ENCODE results near the gene TSC22D2.

Gene TSC22D2

GRCh38 chr3:150447631-150448465, 39.8 kb downstream of the TSC22D2 start:
- Histone ChIP-seq H3K9ac (ENCODE audit: low read length in 2 of 2) (no peak overlapping the region), H3K27me3 (ENCODE audit: control insufficient read depth in 1 of 2, insufficient read depth in 2 of 2, low read length in 2 of 2) (no peaks in the 10 kb centered on the region), H3K4me3 (ENCODE audit: low read length in 2 of 2) (no peak overlapping the region), H3K27ac (ENCODE audit: low read length) (no peak overlapping the region), H3K4me1 (ENCODE audit: control insufficient read depth, insufficient read depth, low read length) (no peaks in the 10 kb centered on the region), H3K36me3 (ENCODE audit: control insufficient read depth in 2 of 2, insufficient read depth in 2 of 2, low read length in 2 of 2) (no peaks in the 10 kb centered on the region), H3K9me3 (ENCODE audit: control insufficient read depth in 2 of 2, low read length in 2 of 2) (no peaks in the 10 kb centered on the region)

GRCh38 chr3:150449169-150449721, 41.1 kb downstream of the TSC22D2 start:
- no peak overlapping the region for H3K4me3 ChIP-seq (ENCODE audit: low read length in 2 of 2)
- no peaks in the 10 kb centered on the region for H3K27me3 ChIP-seq (ENCODE audit: control insufficient read depth in 1 of 2, insufficient read depth in 2 of 2, low read length in 2 of 2)
- H3K9ac ChIP-seq (ENCODE audit: low read length in 2 of 2): no peak overlapping the region
- no peak overlapping the region for H3K27ac ChIP-seq (ENCODE audit: low read length)
- no peaks in the 10 kb centered on the region for H3K36me3 ChIP-seq (ENCODE audit: control insufficient read depth in 2 of 2, insufficient read depth in 2 of 2, low read length in 2 of 2)
- H3K4me1 ChIP-seq (ENCODE audit: control insufficient read depth, insufficient read depth, low read length): peaks cover 3% of the 10 kb centered on the region
- no peaks in the 10 kb centered on the region for H3K9me3 ChIP-seq (ENCODE audit: control insufficient read depth in 2 of 2, low read length in 2 of 2)

- H3K9me3 ChIP-seq (ENCODE audit: control insufficient read depth in 2 of 2, low read length in 2 of 2): no peaks in the 10 kb centered on the region
- no peak overlapping the region for H3K9ac ChIP-seq (ENCODE audit: low read length in 2 of 2)
- no peak overlapping the region for H3K4me3 ChIP-seq (ENCODE audit: low read length in 2 of 2)
- H3K27me3 ChIP-seq (ENCODE audit: control insufficient read depth in 1 of 2, insufficient read depth in 2 of 2, low read length in 2 of 2): no peaks in the 10 kb centered on the region
- no peaks in the 10 kb centered on the region for H3K36me3 ChIP-seq (ENCODE audit: control insufficient read depth in 2 of 2, insufficient read depth in 2 of 2, low read length in 2 of 2)
- H3K27ac ChIP-seq (ENCODE audit: low read length): no peak overlapping the region
- peaks cover 8% of the 10 kb centered on the region for H3K4me1 ChIP-seq (ENCODE audit: control insufficient read depth, insufficient read depth, low read length)
Measured at GRCh38 chr3:150450916-150451315, 42.8 kb downstream of the TSC22D2 start.

- H3K36me3 ChIP-seq (ENCODE audit: control insufficient read depth in 2 of 2, insufficient read depth in 2 of 2, low read length in 2 of 2): no peaks in the 10 kb centered on the region
- no peaks in the 10 kb centered on the region for H3K27me3 ChIP-seq (ENCODE audit: control insufficient read depth in 1 of 2, insufficient read depth in 2 of 2, low read length in 2 of 2)
- no peaks in the 10 kb centered on the region for H3K9me3 ChIP-seq (ENCODE audit: control insufficient read depth in 2 of 2, low read length in 2 of 2)
- H3K9ac ChIP-seq (ENCODE audit: low read length in 2 of 2): no peak overlapping the region
- H3K4me1 ChIP-seq (ENCODE audit: control insufficient read depth, insufficient read depth, low read length): peaks cover 8% of the 10 kb centered on the region
- no peak overlapping the region for H3K4me3 ChIP-seq (ENCODE audit: low read length in 2 of 2)
- no peak overlapping the region for H3K27ac ChIP-seq (ENCODE audit: low read length)
Measured at GRCh38 chr3:150451329-150452048, 43.4 kb downstream of the TSC22D2 start.

- Histone ChIP-seq H3K4me1 (ENCODE audit: control insufficient read depth, insufficient read depth, low read length) (peaks cover 8% of the 10 kb centered on the region), H3K4me3 (ENCODE audit: low read length in 2 of 2) (no peak overlapping the region), H3K36me3 (ENCODE audit: control insufficient read depth in 2 of 2, insufficient read depth in 2 of 2, low read length in 2 of 2) (peaks cover under 1 to 1% of the 10 kb centered on the region in 2 donors)
Measured at GRCh38 chr3:150453353-150453752, 45.3 kb downstream of the TSC22D2 start.

GRCh38 chr3:150454085-150454484, 46.0 kb downstream of the TSC22D2 start:
- Histone ChIP-seq H3K4me1 (ENCODE audit: control insufficient read depth, insufficient read depth, low read length) (peaks cover 8% of the 10 kb centered on the region), H3K27me3 (ENCODE audit: control insufficient read depth in 1 of 2, insufficient read depth in 2 of 2, low read length in 2 of 2) (no peaks in the 10 kb centered on the region), H3K36me3 (ENCODE audit: control insufficient read depth in 2 of 2, insufficient read depth in 2 of 2, low read length in 2 of 2) (peaks cover 4 to 7% of the 10 kb centered on the region in 2 donors), H3K27ac (ENCODE audit: low read length) (no peak overlapping the region), H3K9ac (ENCODE audit: low read length in 2 of 2) (no peak overlapping the region), H3K9me3 (ENCODE audit: control insufficient read depth in 2 of 2, low read length in 2 of 2) (no peaks in the 10 kb centered on the region), H3K4me3 (ENCODE audit: low read length in 2 of 2) (no peak overlapping the region)

More at GRCh38 chr3:150453353-150453752, 45.3 kb downstream of the TSC22D2 start:
- H3K9ac ChIP-seq (ENCODE audit: low read length in 2 of 2): no peak overlapping the region
- no peaks in the 10 kb centered on the region for H3K9me3 ChIP-seq (ENCODE audit: control insufficient read depth in 2 of 2, low read length in 2 of 2)
- H3K27ac ChIP-seq (ENCODE audit: low read length): no peak overlapping the region
- H3K27me3 ChIP-seq (ENCODE audit: control insufficient read depth in 1 of 2, insufficient read depth in 2 of 2, low read length in 2 of 2): no peaks in the 10 kb centered on the region

GRCh38 chr3:150454622-150455021, 46.5 kb downstream of the TSC22D2 start:
- H3K9ac ChIP-seq (ENCODE audit: low read length in 2 of 2): no peak overlapping the region
- H3K4me1 ChIP-seq (ENCODE audit: control insufficient read depth, insufficient read depth, low read length): peaks cover 8% of the 10 kb centered on the region
- H3K27ac ChIP-seq (ENCODE audit: low read length): no peak overlapping the region
- H3K36me3 ChIP-seq (ENCODE audit: control insufficient read depth in 2 of 2, insufficient read depth in 2 of 2, low read length in 2 of 2): peaks cover 4 to 7% of the 10 kb centered on the region in 2 donors
- no peaks in the 10 kb centered on the region for H3K27me3 ChIP-seq (ENCODE audit: control insufficient read depth in 1 of 2, insufficient read depth in 2 of 2, low read length in 2 of 2)
- no peaks in the 10 kb centered on the region for H3K9me3 ChIP-seq (ENCODE audit: control insufficient read depth in 2 of 2, low read length in 2 of 2)
- H3K4me3 ChIP-seq (ENCODE audit: low read length in 2 of 2): no peak overlapping the region

GRCh38 chr3:150455341-150455740, 47.2 kb downstream of the TSC22D2 start:
- H3K4me3 ChIP-seq (ENCODE audit: low read length in 2 of 2): no peak overlapping the region
- H3K9me3 ChIP-seq (ENCODE audit: control insufficient read depth in 2 of 2, low read length in 2 of 2): no peaks in the 10 kb centered on the region
- peaks cover 8% of the 10 kb centered on the region for H3K4me1 ChIP-seq (ENCODE audit: control insufficient read depth, insufficient read depth, low read length)
- H3K9ac ChIP-seq (ENCODE audit: low read length in 2 of 2): no peak overlapping the region
- no peaks in the 10 kb centered on the region for H3K27me3 ChIP-seq (ENCODE audit: control insufficient read depth in 1 of 2, insufficient read depth in 2 of 2, low read length in 2 of 2)
- H3K27ac ChIP-seq (ENCODE audit: low read length): no peak overlapping the region
- peaks cover 6 to 7% of the 10 kb centered on the region in 2 donors for H3K36me3 ChIP-seq (ENCODE audit: control insufficient read depth in 2 of 2, insufficient read depth in 2 of 2, low read length in 2 of 2)

GRCh38 chr3:150458001-150458400, 49.9 kb downstream of the TSC22D2 start:
- Histone ChIP-seq H3K36me3 (ENCODE audit: control insufficient read depth in 2 of 2, insufficient read depth in 2 of 2, low read length in 2 of 2) (peaks cover 7% of the 10 kb centered on the region in 2 donors), H3K4me1 (ENCODE audit: control insufficient read depth, insufficient read depth, low read length) (peaks cover 8% of the 10 kb centered on the region), H3K27me3 (ENCODE audit: control insufficient read depth in 1 of 2, insufficient read depth in 2 of 2, low read length in 2 of 2) (no peaks in the 10 kb centered on the region), H3K4me3 (ENCODE audit: low read length in 2 of 2) (no peak overlapping the region), H3K27ac (ENCODE audit: low read length) (no peak overlapping the region), H3K9me3 (ENCODE audit: control insufficient read depth in 2 of 2, low read length in 2 of 2) (no peaks in the 10 kb centered on the region), H3K9ac (ENCODE audit: low read length in 2 of 2) (no peak overlapping the region)

GRCh38 chr3:150460484-150460883, 52.4 kb downstream of the TSC22D2 start:
- Histone ChIP-seq H3K27ac (ENCODE audit: low read length) (no peak overlapping the region), H3K36me3 (ENCODE audit: control insufficient read depth in 2 of 2, insufficient read depth in 2 of 2, low read length in 2 of 2) (peaks cover 7% of the 10 kb centered on the region in 2 donors), H3K9ac (ENCODE audit: low read length in 2 of 2) (no peak overlapping the region)

More at GRCh38 chr3:150460484-150460883, 52.4 kb downstream of the TSC22D2 start:
- no peaks in the 10 kb centered on the region for H3K9me3 ChIP-seq (ENCODE audit: control insufficient read depth in 2 of 2, low read length in 2 of 2)
- no peak overlapping the region for H3K4me3 ChIP-seq (ENCODE audit: low read length in 2 of 2)
- H3K4me1 ChIP-seq (ENCODE audit: control insufficient read depth, insufficient read depth, low read length): no peaks in the 10 kb centered on the region
- no peaks in the 10 kb centered on the region for H3K27me3 ChIP-seq (ENCODE audit: control insufficient read depth in 1 of 2, insufficient read depth in 2 of 2, low read length in 2 of 2)

Data from stomach smooth muscle (tissue), 2 donors.